IMR-90 (cell line): Measurements from ENCODE around the gene MOB3B. TPM values are rescaled to one million over a fixed set of nuclear protein-coding genes. Genes with fewer than 3 reads are reported as not detected.

ENCODE experiments used
- ATAC-seq: fragments of 200-7000 bp; cut with Tn5 transposase; 2 replicates; pipeline ENCODE4 v1.9.1; 2020; ENCODE audit warnings: low read depth, mild to moderate bottlenecking, moderate library complexity
- BruUV-seq: library from RNA; stranded (reverse); fragments of 400-500 nt; replicated peaks from 2 replicates; lab custom pipeline; 2021; lab: Mats Ljungman, UMichigan
- CTCF ChIA-PET: fragments of 300-600 bp; formaldehyde crosslinking; extraction: SDS; loops from one replicate; lab custom pipeline; 2021; ENCODE audit warnings: antibody characterized with exemption; lab: Yijun Ruan, JAX
- POLR2A ChIA-PET: fragments of 300-600 bp; sonication (Branson Sonifier 250); formaldehyde crosslinking; loops from one replicate; lab custom pipeline; 2022; ENCODE audit warnings: antibody characterized with exemption; ENCODE audit not compliant: unreplicated experiment; lab: Charles Lee
- DNase-seq: peaks from one replicate; pipeline ENCODE4 v3.0.0; 2013
- H2AFZ ChIP-seq: replicated peaks from 2 replicates; pipeline ENCODE3; 2013; ENCODE audit warnings: low read length, mild to moderate bottlenecking; ENCODE audit not compliant: poor library complexity
- H2AK5ac ChIP-seq: 2 replicates; pipeline ENCODE4 v1.6.1; 2013; ENCODE audit warnings: low read depth, low read length, inconsistent platforms
- H2AK9ac ChIP-seq: replicated peaks from 2 replicates; pipeline ENCODE3; 2013; ENCODE audit warnings: mild to moderate bottlenecking, low read depth, low read length, moderate library complexity; ENCODE audit not compliant: poor library complexity
- H2BK120ac ChIP-seq: 2 replicates; pipeline ENCODE4 v1.6.1; 2013; ENCODE audit warnings: low read depth, low read length, inconsistent platforms
- H2BK15ac ChIP-seq: 3 replicates; pipeline ENCODE4 v1.6.1; 2013; ENCODE audit warnings: low read depth, low read length, inconsistent platforms
- H2BK20ac ChIP-seq: 2 replicates; pipeline ENCODE4 v1.6.1; 2013; ENCODE audit warnings: low read depth, mild to moderate bottlenecking, inconsistent platforms, low read length, moderate library complexity
- H2BK5ac ChIP-seq: 2 replicates; pipeline ENCODE4 v1.6.1; 2013; ENCODE audit warnings: mild to moderate bottlenecking, low read depth, low read length, inconsistent platforms; ENCODE audit not compliant: poor library complexity, severe bottlenecking
- H3K14ac ChIP-seq: replicated peaks from 2 replicates; pipeline ENCODE4 v1.6.1; 2013; ENCODE audit warnings: low read depth, low read length, inconsistent platforms
- H3K18ac ChIP-seq: 2 replicates; pipeline ENCODE4 v1.6.1; 2013; ENCODE audit warnings: low read depth, low read length, control low read depth
- H3K23ac ChIP-seq: 2 replicates; pipeline ENCODE4 v1.6.1; 2013; ENCODE audit warnings: low read depth, low read length, inconsistent platforms
- H3K27ac ChIP-seq: 2 replicates; pipeline ENCODE4 v1.5.1; 2013; ENCODE audit warnings: mild to moderate bottlenecking, control low read depth, low read length; ENCODE audit not compliant: insufficient read depth
- H3K27me3 ChIP-seq: 2 replicates; pipeline ENCODE4 v1.6.1; 2013; ENCODE audit warnings: low read length; ENCODE audit not compliant: control insufficient read depth, insufficient read depth
- H3K36me3 ChIP-seq: 2 replicates; pipeline ENCODE4 v1.6.1; 2013; ENCODE audit warnings: low read length, mixed read lengths; ENCODE audit not compliant: control insufficient read depth, insufficient read depth
- H3K4ac ChIP-seq: 2 replicates; pipeline ENCODE4 v1.6.1; 2013; ENCODE audit warnings: low read depth, low read length, inconsistent platforms
- H3K4me1 ChIP-seq: 2 replicates; pipeline ENCODE4 v1.6.1; 2013; ENCODE audit warnings: low read length, mixed read lengths; ENCODE audit not compliant: control insufficient read depth, insufficient read depth
- H3K4me2 ChIP-seq: 2 replicates; pipeline ENCODE4 v1.6.1; 2013; ENCODE audit warnings: low read depth, mild to moderate bottlenecking, control low read depth, low read length, moderate library complexity
- H3K4me3 ChIP-seq: 2 replicates; pipeline ENCODE4 v1.5.1; 2013; ENCODE audit warnings: low read depth, mild to moderate bottlenecking, control low read depth, low read length, moderate library complexity; ENCODE audit not compliant: insufficient read depth
- H3K56ac ChIP-seq: 2 replicates; pipeline ENCODE4 v1.6.1; 2013; ENCODE audit warnings: low read length, inconsistent platforms; ENCODE audit not compliant: insufficient read depth; ENCODE audit errors: extremely low read depth
- H3K79me1 ChIP-seq, 2 experiments: 2 replicates each; pipeline ENCODE4 v1.6.1; 2013; ENCODE audit warnings: low read length in 2 of 2, inconsistent platforms in 1 of 2, low read depth in 1 of 2
- H3K9ac ChIP-seq: 2 replicates; pipeline ENCODE4 v1.6.1; 2013; ENCODE audit warnings: low read depth, low read length, control low read depth
- H3K9me1 ChIP-seq: 2 replicates; pipeline ENCODE4 v1.6.1; 2013; ENCODE audit warnings: low read length, inconsistent platforms; ENCODE audit not compliant: insufficient read depth
- H3K9me3 ChIP-seq: 2 replicates; pipeline ENCODE4 v1.6.1; 2013; ENCODE audit warnings: low read length; ENCODE audit not compliant: control insufficient read depth, insufficient read depth
- H4K20me1 ChIP-seq: 2 replicates; pipeline ENCODE4 v1.6.1; 2013; ENCODE audit warnings: low read length, inconsistent platforms; ENCODE audit not compliant: insufficient read depth
- H4K5ac ChIP-seq: 2 replicates; pipeline ENCODE4 v1.6.1; 2013; ENCODE audit warnings: mild to moderate bottlenecking, low read depth, low read length, control low read depth
- H4K8ac ChIP-seq, 2 experiments: 2 replicates each; pipeline ENCODE4 v1.6.1; 2013; ENCODE audit warnings: low read depth in 2 of 2, low read length in 2 of 2, control low read depth in 1 of 2, inconsistent platforms in 1 of 2
- H4K91ac ChIP-seq: 2 replicates; pipeline ENCODE4 v1.6.1; 2013; ENCODE audit warnings: low read depth, low read length, inconsistent platforms; ENCODE audit not compliant: insufficient read depth
- BHLHE40 ChIP-seq: fragments of 150-350 bp; IDR thresholded peaks from 2 replicates; pipeline ENCODE4 v1.6.1; 2016; ENCODE audit warnings: mild to moderate bottlenecking, low read depth, low read length
- CEBPB ChIP-seq: IDR thresholded peaks from 2 replicates; pipeline ENCODE4 v1.6.1; 2012; ENCODE audit warnings: low read depth, low read length, improper control_type of control experiment
- CHD1 ChIP-seq: IDR thresholded peaks from 2 replicates; pipeline ENCODE4 v1.6.1; 2012; ENCODE audit warnings: low read depth, low read length, improper control_type of control experiment
- CTCF ChIP-seq: conservative IDR thresholded peaks from 2 replicates; pipeline ENCODE4 v1.5.1; 2012; ENCODE audit warnings: mild to moderate bottlenecking, low read depth, low read length, improper control_type of control experiment
- ELK1 ChIP-seq: fragments of 150-350 bp; IDR thresholded peaks from 2 replicates; pipeline ENCODE4 v1.6.1; 2016; ENCODE audit warnings: low read depth, mild to moderate bottlenecking, low read length, moderate library complexity, borderline replicate concordance
- FOS ChIP-seq: fragments of 150-350 bp; IDR thresholded peaks from 2 replicates; pipeline ENCODE4 v1.6.1; 2016; ENCODE audit warnings: low read depth, low read length
- MAFK ChIP-seq: IDR thresholded peaks from 2 replicates; pipeline ENCODE4 v1.6.1; 2012; ENCODE audit warnings: low read depth, low read length, improper control_type of control experiment
- MAZ ChIP-seq: IDR thresholded peaks from 2 replicates; pipeline ENCODE4 v1.6.1; 2012; ENCODE audit warnings: low read depth, mild to moderate bottlenecking, low read length, improper control_type of control experiment, moderate library complexity, borderline replicate concordance
- MXI1 ChIP-seq: IDR thresholded peaks from 2 replicates; pipeline ENCODE4 v1.6.1; 2012; ENCODE audit warnings: low read depth, mild to moderate bottlenecking, low read length, moderate library complexity, borderline replicate concordance
- NFE2L2 ChIP-seq: fragments of 150-350 bp; IDR thresholded peaks from 2 replicates; pipeline ENCODE4 v1.6.1; 2016; ENCODE audit warnings: low read depth, mild to moderate bottlenecking, low read length
- RAD21 ChIP-seq: IDR thresholded peaks from 2 replicates; pipeline ENCODE4 v1.6.1; 2012; ENCODE audit warnings: low read length, improper control_type of control experiment
- RCOR1 ChIP-seq: IDR thresholded peaks from 2 replicates; pipeline ENCODE4 v1.6.1; 2012; ENCODE audit warnings: mild to moderate bottlenecking, low read length, improper control_type of control experiment; ENCODE audit not compliant: insufficient replicate concordance
- RFX5 ChIP-seq: IDR thresholded peaks from 2 replicates; pipeline ENCODE4 v1.8.0; 2012; ENCODE audit warnings: low read depth, mild to moderate bottlenecking, low read length, moderate library complexity
- SMC3 ChIP-seq: fragments of 150-350 bp; IDR thresholded peaks from 2 replicates; pipeline ENCODE4 v1.6.1; 2016; ENCODE audit warnings: low read depth, mild to moderate bottlenecking, antibody characterized with exemption, low read length, moderate library complexity
- WGBS, 2 experiments: methylation state at CpG; one replicate each; pipeline versions ENCODE4 v1.1.5 to v1.1.7; 2013; ENCODE audit warnings: missing lambda C conversion rate in 2 of 2; ENCODE audit not compliant: insufficient read length in 1 of 2; ENCODE audit errors: extremely low coverage in 2 of 2; 5-methylcytosine and 5-hydroxymethylcytosine counted together
- dilution Hi-C: fragments of 300-500 bp; cut with HindIII; formaldehyde crosslinking; loops from one replicate; pipeline ENCODE4 v1.14.3; 2018; ENCODE audit warnings: low sequenced_read_pairs; ENCODE audit not compliant: unreplicated experiment
- in situ Hi-C: fragments of 300-500 bp; cut with MboI; formaldehyde crosslinking; loops from 3 replicates; pipeline ENCODE4 v1.14.3; 2019; ENCODE audit warnings: low sequenced_read_pairs, inconsistent platforms, mixed read lengths
- intact Hi-C: fragments of 100-400 bp; cut with micrococcal nuclease; formaldehyde crosslinking; loops from 2 replicates; pipeline ENCODE4 v1.10.0; 2022
- polyA plus RNA-seq, 3 experiments: library from polyadenylated mRNA; depleted of rRNA; stranded (reverse); fragments of >200 nt; gene quantifications; 2 replicates each; pipeline ENCODE4 v1.2.3, GENCODE V29; 2012; ENCODE audit warnings: low replicate concordance in 1 of 3
- total RNA-seq: library from RNA; depleted of rRNA; stranded (reverse); fragments of >200 nt; gene quantifications from 2 replicates; pipeline ENCODE4 v1.2.3, GENCODE V29; 2012
- TF ChIP-seq, protein P1 (sequence below): fragments of 150-350 bp; IDR thresholded peaks from 2 replicates; pipeline ENCODE4 v1.6.1; 2017; ENCODE audit warnings: mild to moderate bottlenecking, antibody characterized with exemption, low read length, low read depth

Gene MOB3B
- total and polyA plus RNA-seq, 2 of the 4 experiments (the other 2 are of a cell fraction) = under 0.01 to 0.02 TPM

DNA sequence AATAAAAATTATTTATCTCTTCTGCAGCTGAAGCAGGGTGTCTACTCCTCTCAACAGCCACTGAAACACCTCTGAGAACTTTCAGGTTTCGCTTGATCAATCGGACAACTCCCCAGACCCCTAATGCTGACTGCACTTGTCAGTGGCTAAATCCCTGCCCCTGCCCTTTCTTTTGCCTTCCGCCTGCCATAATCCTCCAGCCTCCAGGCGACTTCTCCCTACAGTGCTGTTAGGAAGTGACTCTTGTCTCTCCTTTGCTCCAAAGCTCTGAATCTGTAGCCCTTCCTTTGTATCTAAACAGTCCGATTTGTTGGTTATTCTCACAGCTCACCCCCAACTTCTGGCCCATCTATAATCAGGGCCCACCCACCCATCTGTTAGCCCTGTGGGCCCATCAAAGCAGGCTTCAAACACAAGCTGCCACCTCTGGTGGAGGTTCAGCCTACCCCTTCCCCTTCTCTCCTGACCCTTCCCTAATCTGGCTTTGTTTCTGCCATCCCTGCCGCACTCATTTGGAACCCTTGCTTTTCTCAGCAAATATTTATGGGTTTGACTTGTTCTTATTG, 59.2 kb downstream of the MOB3B start:
- Histone ChIP-seq H2BK20ac (no peak overlapping the region), H3K79me1 (no peaks in the 10 kb centered on the region), H4K91ac (no peak overlapping the region), H2BK120ac (no peak overlapping the region), H3K9me3 (no peaks in the 10 kb centered on the region), H4K5ac (no peak overlapping the region), H4K8ac (no peak overlapping the region), H2BK5ac (no peak overlapping the region), H3K4me1 (no peaks in the 10 kb centered on the region), H2AFZ (no peak overlapping the region), H3K4me2 (no peak overlapping the region), H2AK9ac (no peak overlapping the region), H2BK15ac (no peak overlapping the region), H3K56ac (no peak overlapping the region), H3K4me3 (no peak overlapping the region), H2AK5ac (no peak overlapping the region), H3K18ac (no peak overlapping the region), H3K36me3 (no peaks in the 10 kb centered on the region), H3K23ac (no peak overlapping the region), H3K9me1 (no peaks in the 10 kb centered on the region), H3K27ac (no peak overlapping the region), H3K14ac (no peak overlapping the region), H3K9ac (no peak overlapping the region), H3K4ac (no peak overlapping the region), H4K20me1 (no peaks in the 10 kb centered on the region), H3K27me3 (no peaks in the 10 kb centered on the region)
- WGBS, 2 experiments = 68% methylated on average over 3 of the region's 6 CpGs; no CpG with 5 or more reads in 1 of the 2 experiments
- intact Hi-C loops (no loop called here), dilution Hi-C loops (no loop called here), in situ Hi-C loops (no loop called here)
- CTCF ChIA-PET = no interaction called here
- DNase-seq (no peak), ATAC-seq (no peak)
- POLR2A ChIA-PET = no interaction called here
- TF ChIP-seq RFX5 = no peak
- no peak for TF ChIP-seq RCOR1
- TF ChIP-seq, protein P1, sequence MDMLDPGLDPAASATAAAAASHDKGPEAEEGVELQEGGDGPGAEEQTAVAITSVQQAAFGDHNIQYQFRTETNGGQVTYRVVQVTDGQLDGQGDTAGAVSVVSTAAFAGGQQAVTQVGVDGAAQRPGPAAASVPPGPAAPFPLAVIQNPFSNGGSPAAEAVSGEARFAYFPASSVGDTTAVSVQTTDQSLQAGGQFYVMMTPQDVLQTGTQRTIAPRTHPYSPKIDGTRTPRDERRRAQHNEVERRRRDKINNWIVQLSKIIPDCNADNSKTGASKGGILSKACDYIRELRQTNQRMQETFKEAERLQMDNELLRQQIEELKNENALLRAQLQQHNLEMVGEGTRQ = no peak
- no peak for TF ChIP-seq BHLHE40
- no peak for TF ChIP-seq SMC3
- no peak for TF ChIP-seq NFE2L2
- TF ChIP-seq MAFK = no peak
- no peak for TF ChIP-seq CTCF
- TF ChIP-seq MXI1 = no peak
- no peak for TF ChIP-seq ELK1
- TF ChIP-seq CHD1 = no peak
- no peak for TF ChIP-seq MAZ
- TF ChIP-seq RAD21 = no peak
- TF ChIP-seq CEBPB = no peak
- no peak for TF ChIP-seq FOS
- no TSS peak for BruUV-seq
